Caco-2 (cell line): ENCODE results near the gene UQCRC2. TPM values are rescaled to one million over a fixed set of nuclear protein-coding genes. Genes with fewer than 3 reads are reported as not detected.

Source experiments
- BruUV-seq: library from RNA; stranded (reverse); fragments of 400-500 nt; replicated peaks from 2 replicates; lab custom pipeline; 2021; lab: Mats Ljungman, UMichigan
- CTCF ChIA-PET: fragments of 300-600 bp; sonication (Branson Sonifier 250); formaldehyde crosslinking; loops from one replicate; lab custom pipeline; 2022; ENCODE audit warnings: antibody characterized with exemption; lab: Charles Lee
- POLR2A ChIA-PET: fragments of 300-600 bp; sonication (Branson Sonifier 250); formaldehyde crosslinking; loops from one replicate; lab custom pipeline; 2022; ENCODE audit warnings: antibody characterized with exemption; lab: Charles Lee
- DNase-seq, 2 experiments: peaks; one replicate each; pipeline versions ENCODE4 v3.0.0 to v3.0.0-alpha.2; 2020 to 2022
- H3K27me3 ChIP-seq: replicated peaks from 2 replicates; pipeline ENCODE4 v1.6.0; 2011; ENCODE audit warnings: low read length; ENCODE audit not compliant: control insufficient read depth, insufficient read depth
- H3K36me3 ChIP-seq: 2 replicates; pipeline ENCODE4 v1.5.1; 2011; ENCODE audit warnings: low read length; ENCODE audit not compliant: control insufficient read depth, insufficient read depth
- H3K4me1 ChIP-seq: fragments of 250-450 bp; sonication (Bioruptor Pico); 2 replicates; pipeline ENCODE4 v1.5.1; 2020; ENCODE audit warnings: mild to moderate bottlenecking
- H3K4me3 ChIP-seq: 2 replicates; pipeline ENCODE4 v1.5.1; 2011; ENCODE audit warnings: low read depth, mild to moderate bottlenecking, control low read depth, low read length
- H3K9me3 ChIP-seq: fragments of 250-450 bp; sonication (Bioruptor Pico); 2 replicates; pipeline ENCODE4 v1.5.1; 2020; ENCODE audit warnings: mild to moderate bottlenecking, moderate library complexity
- H3K27ac Mint-ChIP-seq: one replicate; pipeline ENCODE4 v1.8.0; 2022; ENCODE audit warnings: mixed read lengths; ENCODE audit not compliant: unreplicated experiment
- H3K27me3 Mint-ChIP-seq: one replicate; pipeline ENCODE4 v1.8.0; 2022; ENCODE audit warnings: mixed read lengths; ENCODE audit not compliant: insufficient read depth, unreplicated experiment
- H3K36me3 Mint-ChIP-seq: one replicate; pipeline ENCODE4 v1.8.0; 2022; ENCODE audit warnings: mild to moderate bottlenecking, mixed read lengths; ENCODE audit not compliant: insufficient read depth, unreplicated experiment
- H3K4me1 Mint-ChIP-seq: one replicate; pipeline ENCODE4 v1.8.0; 2022; ENCODE audit warnings: low read depth, mixed read lengths; ENCODE audit not compliant: unreplicated experiment
- H3K4me3 Mint-ChIP-seq: one replicate; pipeline ENCODE4 v1.8.0; 2022; ENCODE audit warnings: mild to moderate bottlenecking, moderate library complexity, mixed read lengths; ENCODE audit not compliant: unreplicated experiment
- H3K9me3 Mint-ChIP-seq: one replicate; pipeline ENCODE4 v1.8.0; 2022; ENCODE audit warnings: mixed read lengths; ENCODE audit not compliant: unreplicated experiment
- CTCF ChIP-seq, 2 experiments: fragments of 200-600 bp in 1 of 2; IDR thresholded peaks; 1 replicate in 1 of 2; 2 replicates in 1 of 2; pipeline versions ENCODE4 v1.5.1 to v1.8.0; 2011 to 2022; ENCODE audit warnings: antibody characterized with exemption in 1 of 2, control low read depth in 1 of 2, inconsistent platforms in 1 of 2, low read depth in 1 of 2, low read length in 1 of 2, mild to moderate bottlenecking in 1 of 2, moderate library complexity in 1 of 2; ENCODE audit not compliant: insufficient read depth in 1 of 2, severe bottlenecking in 1 of 2, unreplicated experiment in 1 of 2
- intact Hi-C: fragments of 100-400 bp; cut with micrococcal nuclease; formaldehyde crosslinking; loops from one replicate; pipeline ENCODE4 v1.10.0; 2022; ENCODE audit not compliant: unreplicated experiment
- total RNA-seq: library from RNA; stranded (reverse); gene quantifications from 2 replicates; pipeline ENCODE4 v1.2.3, GENCODE V29; 2022

The UQCRC2 gene
- total RNA-seq, 1 experiment from 2014 or later: 225 TPM

- Histone ChIP-seq H3K4me1 (peaks cover 5% of the 10 kb centered on the region), H3K36me3 (no peaks in the 10 kb centered on the region), H3K9me3 (no peaks in the 10 kb centered on the region), H3K27me3 (no peaks in the 10 kb centered on the region), H3K4me3 (no peak overlapping the region)
- POLR2A ChIA-PET: no interaction called here
- BruUV-seq: no TSS peak
- no peak for DNase-seq
- CTCF ChIA-PET: interaction anchor here (0.7 kb wide), 1 partner anchor 75 kb away, joined by 7 read pairs; no protein-coding TSS in a partner anchor
- no peak for TF ChIP-seq CTCF (IDR thresholded peaks at IDR 0.05; ENCODE audit: insufficient read depth in 1 of 2, low read depth in 1 of 2, low read length in 1 of 2, severe bottlenecking in 1 of 2, unreplicated experiment in 1 of 2)
- H3K36me3 Mint-ChIP-seq: no peaks in the 10 kb centered on the region
- no peak overlapping the region for H3K4me3 Mint-ChIP-seq
- H3K27ac Mint-ChIP-seq: no peak overlapping the region
- H3K27me3 Mint-ChIP-seq: no peaks in the 10 kb centered on the region
- intact Hi-C loops: loop anchor here (5.0 kb wide), 1 partner anchor 294 kb away; the partner anchor contains the start of gene POLR3E
- no peaks in the 10 kb centered on the region for H3K9me3 Mint-ChIP-seq
- peaks cover 21% of the 10 kb centered on the region for H3K4me1 Mint-ChIP-seq
These were observed 50.0 kb downstream of the UQCRC2 start for GRCh38 chr16:22003195-22003594.

- ChIA-PET CTCF (interaction anchor here (2.1 kb wide), 1 partner anchor 73 kb away, joined by 6 read pairs; no protein-coding TSS in a partner anchor), POLR2A (no interaction called here)
- H3K9me3 Mint-ChIP-seq: no peaks in the 10 kb centered on the region
- no peak overlapping the region for H3K27ac Mint-ChIP-seq
- no peak for TF ChIP-seq CTCF (IDR thresholded peaks at IDR 0.05; ENCODE audit: insufficient read depth in 1 of 2, low read depth in 1 of 2, low read length in 1 of 2, severe bottlenecking in 1 of 2, unreplicated experiment in 1 of 2)
- no peak overlapping the region for H3K4me3 Mint-ChIP-seq
- no TSS peak for BruUV-seq
- no peaks in the 10 kb centered on the region for H3K36me3 ChIP-seq
- no peaks in the 10 kb centered on the region for H3K9me3 ChIP-seq
- peaks cover 21% of the 10 kb centered on the region for H3K4me1 Mint-ChIP-seq
- intact Hi-C loops: loop anchor here (5.0 kb wide), 1 partner anchor 293 kb away; the partner anchor contains the start of gene POLR3E
- H3K4me1 ChIP-seq: peaks cover 3% of the 10 kb centered on the region; the same call in 1 of the 2 replicates
- no peaks in the 10 kb centered on the region for H3K36me3 Mint-ChIP-seq
- H3K27me3 Mint-ChIP-seq: no peaks in the 10 kb centered on the region
- no peak overlapping the region for H3K4me3 ChIP-seq
- H3K27me3 ChIP-seq: no peaks in the 10 kb centered on the region
- no peak for DNase-seq
These were observed 51.2 kb downstream of the UQCRC2 start for GRCh38 chr16:22004341-22004740.

- Histone ChIP-seq H3K4me3 (no peak overlapping the region), H3K4me1 (peaks cover 3% of the 10 kb centered on the region; the same call in 1 of the 2 replicates), H3K27me3 (no peaks in the 10 kb centered on the region), H3K9me3 (no peaks in the 10 kb centered on the region), H3K36me3 (no peaks in the 10 kb centered on the region)
- Mint-ChIP-seq H3K27ac (no peak overlapping the region), H3K36me3 (no peaks in the 10 kb centered on the region), H3K4me1 (peaks cover 20% of the 10 kb centered on the region), H3K4me3 (no peak overlapping the region), H3K9me3 (no peaks in the 10 kb centered on the region), H3K27me3 (no peaks in the 10 kb centered on the region)
- CTCF ChIA-PET: interaction anchor here (2.1 kb wide), 1 partner anchor 72 kb away, joined by 6 read pairs; no protein-coding TSS in a partner anchor
- POLR2A ChIA-PET: interaction anchor here (0.7 kb wide), 1 partner anchor 8 kb away, joined by 4 read pairs; no protein-coding TSS in a partner anchor
- intact Hi-C loops: no loop called here
- TF ChIP-seq CTCF (IDR thresholded peaks at IDR 0.05; ENCODE audit: insufficient read depth in 1 of 2, low read depth in 1 of 2, low read length in 1 of 2, severe bottlenecking in 1 of 2, unreplicated experiment in 1 of 2): no peak
- DNase-seq: no peak
- BruUV-seq: no TSS peak
These were observed 52.6 kb downstream of the UQCRC2 start for GRCh38 chr16:22005746-22006145.
